GM18508 (cell line): ENCODE results near the gene MECP2.

Source experiments
- ATAC-seq: cut with Tn5 transposase; IDR thresholded peaks from one replicate; pipeline ENCODE4 v1.9.1; 2021; ENCODE audit warnings: moderate number of reproducible peaks; ENCODE audit not compliant: insufficient read depth, unreplicated experiment

Gene MECP2

DNA sequence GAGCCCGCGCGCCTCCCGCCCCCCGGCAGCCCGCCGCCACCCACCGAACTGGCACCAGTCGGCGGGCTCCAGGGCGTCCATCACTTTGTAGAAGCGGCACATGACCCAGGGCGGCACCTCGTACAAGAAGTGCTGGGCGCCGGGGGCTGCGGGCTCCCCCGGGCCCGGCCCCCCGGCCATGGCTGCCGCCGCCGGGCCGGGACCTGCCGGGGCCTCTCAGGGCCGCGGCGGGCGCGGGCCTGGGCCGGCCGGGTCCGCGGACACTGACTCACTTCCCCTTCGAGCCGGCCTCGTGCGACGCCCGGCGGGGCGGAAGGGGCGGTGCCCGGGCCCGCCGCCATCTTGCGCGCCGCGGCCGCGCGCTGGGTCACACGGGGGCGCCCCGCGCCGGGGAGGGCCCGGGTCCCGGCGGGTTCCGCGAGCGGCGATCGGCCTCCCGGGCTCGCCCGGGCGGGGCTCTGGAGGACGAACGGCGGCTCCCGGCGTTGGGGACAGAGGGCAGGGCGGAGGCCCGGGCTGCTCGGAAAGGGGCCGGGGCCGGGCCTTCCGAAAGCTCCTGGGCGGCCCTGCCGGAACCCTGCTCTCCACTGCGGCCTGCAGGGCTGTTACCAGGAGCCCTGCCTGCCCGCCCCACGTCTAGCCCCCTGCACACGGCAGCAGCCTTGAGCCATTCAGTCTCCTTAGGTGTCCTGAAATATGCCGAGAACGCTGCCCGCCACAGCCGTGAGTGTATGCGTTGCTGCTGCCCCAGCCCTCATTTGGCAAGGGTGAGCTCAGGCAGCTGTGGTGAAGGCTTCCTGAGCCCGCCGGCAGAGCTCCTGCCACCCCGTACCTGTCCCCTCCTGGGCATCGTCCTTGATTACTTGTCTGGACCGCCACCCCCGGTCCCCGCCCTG is 77.6 kb downstream of the MECP2 start, which contains the start of gene IRAK1:
Gene IRAK1, minus strand, starts transcription at position 270 of the 896 bp plus-strand sequence. Its CDS starts 90 bp downstream, at position 180.
- ATAC-seq = no peak

GRCh38 chrX:154019061-154019621 is 78.4 kb downstream of the MECP2 start:
- no peak for ATAC-seq

GRCh38 chrX:154018518-154019060 is 78.9 kb downstream of the MECP2 start:
- ATAC-seq = no peak

GRCh38 chrX:154017766-154018517 is 79.6 kb downstream of the MECP2 start:
- ATAC-seq = no peak

DNA sequence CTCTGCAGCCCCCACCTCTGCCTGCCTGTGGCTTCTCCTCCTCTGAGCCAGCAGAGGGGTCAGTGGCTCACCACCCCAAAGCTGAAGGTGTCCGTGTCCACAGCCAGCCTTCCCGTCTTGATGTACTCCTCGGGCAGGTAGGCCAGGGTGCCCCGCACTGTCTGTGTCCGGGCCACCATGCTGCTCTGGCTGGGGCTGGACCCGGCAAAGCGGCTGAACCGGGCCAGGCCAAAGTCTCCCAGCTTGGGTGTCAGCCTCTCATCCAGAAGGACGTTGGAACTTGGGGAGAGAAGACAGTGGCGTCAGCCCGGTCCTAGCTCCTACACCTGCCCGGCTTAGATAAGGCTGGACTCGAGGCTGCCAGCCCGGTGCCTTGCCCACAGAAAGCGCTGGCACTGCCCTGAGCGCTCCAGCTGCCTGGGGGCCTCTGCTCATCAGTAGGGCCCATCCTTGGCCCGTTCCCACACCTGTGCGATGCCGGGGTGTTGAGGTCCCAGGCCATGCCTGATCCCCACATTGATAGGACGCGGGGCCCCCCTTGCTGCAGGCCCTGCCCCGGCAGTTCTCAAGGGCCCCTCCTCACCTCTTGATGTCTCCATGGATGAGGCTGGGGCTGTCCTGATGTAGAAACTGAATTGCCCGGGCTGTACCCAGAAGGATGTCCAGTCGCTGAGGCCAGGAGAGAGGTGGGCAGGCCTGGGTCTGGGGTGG is 81.0 kb downstream of the MECP2 start:
- ATAC-seq = no peak

GRCh38 chrX:154015581-154016264 is 81.8 kb downstream of the MECP2 start:
- ATAC-seq = no peak

DNA sequence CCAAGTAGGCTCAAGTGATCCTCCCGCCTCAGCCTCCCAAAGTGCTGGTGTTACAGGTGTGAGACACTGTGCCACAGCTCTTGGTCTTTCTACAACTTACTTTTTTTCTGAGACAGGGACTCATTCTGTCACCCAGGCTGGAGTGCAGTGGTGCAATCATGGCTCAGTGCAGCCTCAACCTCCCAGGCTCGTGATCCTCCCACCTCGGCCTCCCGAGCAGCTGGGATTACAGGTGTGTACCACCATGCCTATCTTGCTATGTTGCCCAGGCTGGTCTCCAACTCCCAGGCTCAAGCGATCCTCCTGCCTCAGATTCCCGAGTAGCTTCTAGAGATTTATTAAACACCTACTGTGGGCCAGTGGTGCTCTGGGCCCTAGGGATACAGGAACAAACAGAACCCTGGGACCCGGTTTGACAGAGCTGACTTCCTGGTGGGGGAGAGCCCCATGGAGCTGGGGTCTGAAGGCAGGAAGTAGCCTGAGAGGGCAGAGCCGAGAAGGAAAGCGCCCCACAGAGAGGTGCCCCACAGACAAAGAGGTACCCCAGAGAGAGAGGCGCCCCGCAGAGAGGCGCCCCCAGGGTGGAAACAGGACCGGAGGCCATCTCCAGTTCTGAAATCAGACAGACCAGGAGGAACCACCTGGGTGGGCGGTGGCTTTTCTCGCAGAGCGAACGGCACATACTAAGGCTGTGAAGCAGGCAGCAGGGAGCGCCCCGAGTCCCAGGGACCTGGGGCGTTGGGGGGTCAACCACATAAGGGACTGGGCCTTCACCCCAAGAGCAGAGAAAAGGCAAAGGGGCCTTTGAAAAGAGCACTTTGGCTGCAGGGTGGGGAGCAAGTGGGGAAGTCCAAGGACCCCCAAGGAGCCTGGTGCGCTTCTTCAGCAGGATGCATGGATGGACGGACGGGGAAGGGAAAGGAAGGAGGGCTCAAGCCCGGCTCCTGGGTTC is 82.8 kb downstream of the MECP2 start:
- no peak for ATAC-seq

DNA sequence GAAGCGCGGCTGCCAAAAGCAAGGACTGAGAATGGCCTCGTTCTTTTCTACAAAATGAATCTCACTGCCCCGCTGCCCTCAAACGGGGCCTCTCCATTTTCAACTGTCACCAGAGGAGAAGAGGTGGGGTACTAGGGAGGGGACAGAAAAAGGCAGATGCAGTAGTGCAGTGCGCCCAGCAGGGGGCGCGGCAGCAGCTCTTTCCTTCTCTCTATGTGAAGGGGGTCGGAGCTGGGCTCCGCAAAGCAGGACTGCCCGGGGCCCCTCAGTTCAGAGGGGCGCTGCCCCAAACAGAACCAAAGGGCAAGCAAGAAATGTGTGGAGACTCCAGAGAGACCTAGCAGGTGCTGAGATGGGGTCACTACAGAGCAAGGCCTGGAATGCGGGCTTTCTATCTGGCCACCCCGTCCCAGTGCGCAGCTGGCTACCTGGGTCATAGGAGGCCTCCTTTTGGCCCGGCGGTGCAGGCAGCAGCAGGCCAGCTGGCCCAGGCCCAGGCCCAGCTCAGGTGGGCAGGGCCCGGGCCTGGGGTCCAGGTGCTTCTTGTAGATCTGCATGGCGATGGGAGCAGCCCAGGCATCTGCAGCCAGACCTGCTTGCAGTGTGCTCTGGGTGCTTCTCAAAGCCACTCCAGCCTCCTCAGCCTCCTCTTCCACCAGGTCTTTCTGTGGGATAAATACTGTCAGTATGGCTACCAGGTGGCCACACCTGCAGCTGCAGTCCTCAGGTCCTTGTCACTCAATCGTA is 83.7 kb downstream of the MECP2 start:
- ATAC-seq = peak; percentile 44

- no peak for ATAC-seq
Observed at GRCh38 chrX:154013001-154013421, 84.5 kb downstream of the MECP2 start.

- no peak for ATAC-seq
Observed at GRCh38 chrX:154012336-154012991, 85.1 kb downstream of the MECP2 start.

DNA sequence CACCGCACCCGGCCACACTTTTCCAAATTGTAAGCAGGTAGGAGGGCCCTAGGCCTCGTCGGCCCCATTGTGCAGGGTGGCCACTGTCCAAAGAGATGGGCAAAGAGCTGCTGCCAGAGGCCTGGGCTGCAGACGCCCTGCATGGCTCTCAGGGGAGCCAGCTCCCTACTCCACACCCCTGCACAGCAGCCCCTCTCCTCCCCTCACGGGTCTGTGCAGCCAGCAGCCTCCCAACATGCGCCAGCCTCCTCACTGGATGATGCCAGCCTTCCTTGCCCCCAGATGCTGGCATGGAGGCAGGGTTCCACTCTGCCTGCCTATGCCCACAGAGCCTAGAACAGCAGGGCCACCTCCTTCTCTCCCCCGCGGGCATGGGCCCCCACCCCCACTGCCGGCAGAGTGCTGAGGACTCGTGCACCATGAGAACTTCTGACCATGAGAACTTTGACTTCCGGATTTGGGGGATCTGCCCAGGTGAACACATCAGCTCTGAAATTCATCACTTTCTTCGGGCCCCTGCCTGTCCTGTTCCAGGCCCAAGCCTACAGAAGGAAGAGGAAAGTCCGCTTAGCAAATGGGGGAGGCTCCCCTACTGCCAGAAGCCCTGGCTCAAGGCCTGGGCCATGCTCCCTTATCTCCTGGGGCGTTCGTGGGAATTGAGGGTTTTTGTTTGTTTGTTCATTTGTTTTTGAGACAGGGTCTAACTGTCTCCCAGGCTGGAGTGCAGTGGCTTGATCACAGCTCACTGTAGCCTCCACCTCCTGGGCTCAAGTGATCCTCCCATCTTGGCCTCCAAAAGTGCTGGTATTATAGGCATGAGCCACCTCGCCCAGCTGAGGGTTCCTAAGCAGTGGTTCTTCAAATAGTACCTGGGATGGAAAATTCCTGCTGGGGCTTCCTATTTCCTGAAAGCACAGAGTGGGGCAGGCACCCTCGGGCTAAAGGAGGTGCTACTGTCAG is 85.9 kb downstream of the MECP2 start:
- ATAC-seq = no peak

DNA sequence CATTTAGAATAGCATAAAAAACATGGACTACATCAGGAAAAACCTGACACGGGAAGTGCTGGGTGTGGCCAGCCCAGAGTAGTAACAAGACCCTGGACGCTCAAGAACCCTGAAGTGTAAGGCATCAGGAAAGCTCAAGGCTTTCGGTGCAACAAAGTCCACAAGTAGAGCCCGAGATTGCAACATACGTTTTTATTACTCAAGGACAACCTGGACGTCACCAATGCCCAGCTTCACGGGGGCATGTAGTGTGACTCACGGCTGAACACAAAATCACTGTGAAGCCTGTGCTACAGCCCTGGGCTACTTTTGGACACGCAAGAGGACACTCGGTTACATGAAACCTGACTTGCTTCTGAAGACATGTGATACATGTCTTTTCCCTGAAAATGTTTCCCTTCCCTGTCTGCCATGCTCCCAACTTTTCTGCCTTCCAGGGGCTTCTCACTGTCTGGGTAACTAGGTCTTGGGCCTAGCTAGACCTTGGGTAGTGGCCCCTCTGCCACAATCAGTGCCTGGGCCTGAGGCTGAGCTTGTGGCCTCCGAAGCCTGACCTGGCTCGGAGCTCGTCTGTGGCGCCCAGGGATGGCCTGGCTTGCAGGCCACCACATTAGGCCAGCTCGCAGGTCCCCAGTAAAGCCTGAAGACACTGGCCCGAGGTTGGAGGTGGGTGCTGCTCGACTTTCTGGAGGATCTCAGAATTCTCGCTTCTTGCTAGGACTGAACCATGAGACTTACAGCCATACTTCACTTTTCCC is 87.0 kb downstream of the MECP2 start:
- ATAC-seq = no peak

DNA sequence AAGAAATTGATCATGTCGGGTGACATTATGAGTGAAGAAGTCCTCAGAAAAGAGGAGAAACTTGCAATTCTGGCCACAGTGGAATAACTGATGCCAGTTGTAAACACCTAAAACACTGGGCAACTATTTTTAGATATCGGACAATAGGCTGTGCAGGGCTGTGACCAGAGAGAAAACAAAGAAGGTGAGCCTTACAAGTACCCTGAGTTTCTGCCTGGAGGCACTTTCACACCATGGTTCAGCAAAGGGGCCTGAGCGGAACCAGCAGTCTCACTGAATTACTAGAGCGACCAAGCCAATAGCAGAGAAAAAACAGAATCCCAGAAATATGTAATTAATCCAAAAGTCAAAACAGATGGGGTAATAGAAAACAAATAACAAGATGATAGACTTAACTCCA is 89.0 kb downstream of the MECP2 start:
- ATAC-seq = no peak

DNA sequence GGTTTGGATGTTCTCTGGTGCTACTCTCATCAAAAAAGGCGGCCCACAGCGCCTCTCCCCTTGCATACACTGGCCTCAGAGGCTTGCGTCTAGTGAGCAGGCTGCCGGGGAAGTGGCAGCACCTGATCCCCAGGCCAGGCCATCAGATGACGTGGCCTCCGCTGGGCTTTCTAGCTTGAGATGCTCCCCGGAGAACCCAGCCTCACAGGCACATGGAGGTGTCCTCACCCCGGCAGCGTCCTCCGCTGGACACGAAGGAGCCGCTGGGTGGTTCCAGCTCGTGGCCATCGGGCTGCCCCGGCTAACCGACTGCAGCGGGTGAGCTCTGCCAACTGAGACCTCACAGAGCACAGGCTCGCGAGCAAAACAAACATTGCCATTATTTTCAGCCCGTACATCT is 90.6 kb downstream of the MECP2 start:
- no peak for ATAC-seq

DNA sequence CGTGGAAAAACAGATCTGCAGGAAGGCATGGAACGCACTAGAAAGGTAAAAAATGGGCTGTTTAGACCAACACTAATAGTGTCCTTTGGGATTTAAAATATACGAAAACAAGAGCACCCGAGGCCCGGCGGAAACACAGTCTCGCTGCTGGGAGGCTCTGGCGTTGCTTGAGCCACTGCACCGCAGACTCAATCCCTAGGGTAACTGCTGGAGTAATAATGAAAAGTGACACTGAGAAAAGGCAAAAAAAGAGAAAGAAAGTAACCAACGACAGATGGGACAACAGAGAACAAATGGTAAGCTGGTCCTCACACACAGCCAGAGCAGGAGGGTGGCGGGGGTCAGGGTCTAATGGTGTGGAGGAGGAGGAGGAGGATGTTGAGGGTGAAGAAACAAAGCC is 93.2 kb downstream of the MECP2 start:
- ATAC-seq = no peak
